ENCODE results near the gene TCL1B. TPM values are rescaled to one million over a fixed set of nuclear protein-coding genes. Genes with fewer than 3 reads are reported as not detected.

Gene TCL1B
- total and polyA plus RNA-seq, 2 of the 4 experiments (the other 2 are of a cell fraction): not detected

DNA sequence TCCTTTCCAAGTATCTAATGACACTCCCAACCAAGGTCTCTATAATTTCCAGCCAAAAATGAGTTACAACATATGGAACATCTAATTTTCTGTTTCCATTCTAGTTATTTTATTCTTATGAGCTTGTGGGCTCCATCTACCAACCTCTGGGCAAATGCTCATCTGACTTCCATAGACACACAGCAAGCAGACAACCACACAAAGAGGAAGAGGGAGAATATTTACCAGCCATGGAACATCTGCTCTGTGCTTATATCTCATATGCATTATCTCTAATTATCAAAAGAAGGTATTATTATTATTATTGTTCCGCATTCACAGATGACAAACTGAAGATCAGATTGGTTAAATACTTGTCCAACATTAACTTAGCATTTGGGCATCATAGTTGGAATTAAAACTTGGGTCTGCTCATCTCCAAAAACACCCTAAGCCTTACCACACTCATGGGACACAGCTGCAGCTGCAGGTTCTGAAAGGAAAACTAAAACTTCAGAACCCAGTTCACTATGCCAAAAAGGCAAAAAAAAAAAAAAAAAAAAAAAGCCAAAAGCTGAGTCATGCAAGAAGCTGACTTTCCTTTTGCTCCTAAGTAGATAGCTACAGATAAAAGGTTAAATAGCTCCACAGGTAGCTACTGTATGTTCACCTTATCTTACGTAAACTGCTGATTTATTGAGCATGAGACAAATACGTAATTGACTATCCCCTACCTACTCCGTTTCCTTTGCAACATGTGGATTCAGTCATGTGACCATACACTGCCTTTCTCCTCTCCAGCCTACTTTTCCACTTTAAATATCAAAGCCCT is 23.6 kb upstream of the TCL1B start:
- H3K23ac ChIP-seq (ENCODE audit: low read depth, low read length): no peak overlapping the region
- no peak overlapping the region for H2AK5ac ChIP-seq (ENCODE audit: low read depth, low read length)
- ATAC-seq (ENCODE audit: low read depth) (no peak), DNase-seq (no peak)
- no peaks in the 10 kb centered on the region; the same call in 1 of the 2 replicates for H3K27me3 ChIP-seq (ENCODE audit: control insufficient read depth, insufficient read depth, low read length)
- H2BK20ac ChIP-seq (ENCODE audit: low read depth, low read length): no peak overlapping the region
- no TSS peak for BruUV-seq (replicated peaks)
- no peak overlapping the region for H3K14ac ChIP-seq (replicated peaks; ENCODE audit: low read depth, low read length)
- no peak overlapping the region for H2BK120ac ChIP-seq (ENCODE audit: low read depth, low read length)
- no peak overlapping the region for H3K4me3 ChIP-seq (ENCODE audit: insufficient read depth, low read depth, low read length)
- no peak overlapping the region for H3K27ac ChIP-seq (ENCODE audit: insufficient read depth, low read length)
- 23% methylated on average over 3 of the region's 4 CpGs; no CpG with 5 or more reads in 1 of the 2 experiments for WGBS, 2 experiments (ENCODE audit: extremely low coverage in 2 of 2, insufficient read length in 1 of 2)
- no peaks in the 10 kb centered on the region for H3K79me1 ChIP-seq (ENCODE audit: low read depth in 1 of 2, low read length in 2 of 2)
- no peaks in the 10 kb centered on the region for H3K9me1 ChIP-seq (ENCODE audit: insufficient read depth, low read length)
- intact Hi-C loops (cut with micrococcal nuclease) (no loop called here), in situ Hi-C loops (cut with MboI; ENCODE audit: low sequenced_read_pairs) (no loop called here), dilution Hi-C loops (cut with HindIII; ENCODE audit: low sequenced_read_pairs, unreplicated experiment) (no loop called here)
- CTCF ChIA-PET: interaction anchor here (0.6 kb wide), 2 partner anchors 41 to 1574 kb away, joined by 3 read pairs; no protein-coding TSS in a partner anchor
- H2BK15ac ChIP-seq (ENCODE audit: low read depth, low read length): no peak overlapping the region
- no peaks in the 10 kb centered on the region for H4K20me1 ChIP-seq (ENCODE audit: insufficient read depth, low read length)
- no peak overlapping the region for H4K91ac ChIP-seq (ENCODE audit: insufficient read depth, low read depth, low read length)
- POLR2A ChIA-PET (ENCODE audit: unreplicated experiment): no interaction called here
- H2BK5ac ChIP-seq (ENCODE audit: low read depth, low read length, poor library complexity, severe bottlenecking): no peak overlapping the region
- no peak overlapping the region for H2AK9ac ChIP-seq (replicated peaks; ENCODE audit: low read depth, low read length, poor library complexity)
- no peak overlapping the region for H4K5ac ChIP-seq (ENCODE audit: low read depth, low read length)
- H2AFZ ChIP-seq (replicated peaks; ENCODE audit: low read length, poor library complexity): no peak overlapping the region
- no peaks in the 10 kb centered on the region for H3K36me3 ChIP-seq (ENCODE audit: control insufficient read depth, insufficient read depth, low read length)
- H4K8ac ChIP-seq (ENCODE audit: low read depth in 2 of 2, low read length in 2 of 2): no peak overlapping the region
- TF ChIP-seq NFE2L2 (IDR thresholded peaks at IDR 0.05; ENCODE audit: low read depth, low read length) (0 out of 2 replicates have a peak, but pooled peaks have one; percentile 9), FOS (IDR thresholded peaks at IDR 0.05; ENCODE audit: low read depth, low read length) (no peak)
- no peak overlapping the region for H3K56ac ChIP-seq (ENCODE audit: extremely low read depth, insufficient read depth, low read length)
- no peak overlapping the region for H3K4me2 ChIP-seq (ENCODE audit: low read depth, low read length)
- H3K4ac ChIP-seq (ENCODE audit: low read depth, low read length): no peak overlapping the region
- H3K9ac ChIP-seq (ENCODE audit: low read depth, low read length): no peak overlapping the region
- no peak overlapping the region for H3K18ac ChIP-seq (ENCODE audit: low read depth, low read length)
- no peaks in the 10 kb centered on the region for H3K4me1 ChIP-seq (ENCODE audit: control insufficient read depth, insufficient read depth, low read length)
- H3K9me3 ChIP-seq (ENCODE audit: control insufficient read depth, insufficient read depth, low read length): no peaks in the 10 kb centered on the region

Data from IMR-90 (cell line).